Glutamatergic neuron (in vitro differentiated cells): ENCODE data around the gene CTNND2. TPM values are rescaled to one million over a fixed set of nuclear protein-coding genes. Genes with fewer than 3 reads are reported as not detected.

Experiments
- DNase-seq: peaks from one replicate; pipeline ENCODE4 v3.0.0; 2022
- H3K27ac Mint-ChIP-seq: one replicate; pipeline ENCODE4 v1.8.0; 2020; ENCODE audit warnings: mild to moderate bottlenecking, mixed read lengths, inconsistent platforms; ENCODE audit not compliant: unreplicated experiment
- H3K27me3 Mint-ChIP-seq: one replicate; pipeline ENCODE4 v1.8.0; 2020; ENCODE audit warnings: mild to moderate bottlenecking, moderate library complexity, mixed read lengths, inconsistent platforms; ENCODE audit not compliant: unreplicated experiment
- H3K36me3 Mint-ChIP-seq: one replicate; pipeline ENCODE4 v1.8.0; 2020; ENCODE audit warnings: mild to moderate bottlenecking, mixed read lengths, inconsistent platforms; ENCODE audit not compliant: unreplicated experiment
- H3K4me1 Mint-ChIP-seq: one replicate; pipeline ENCODE4 v1.8.0; 2020; ENCODE audit warnings: mild to moderate bottlenecking, low read depth, mixed read lengths, inconsistent platforms; ENCODE audit not compliant: unreplicated experiment
- H3K4me3 Mint-ChIP-seq: one replicate; pipeline ENCODE4 v1.8.0; 2020; ENCODE audit warnings: mild to moderate bottlenecking, mixed read lengths, inconsistent platforms; ENCODE audit not compliant: unreplicated experiment
- H3K9me3 Mint-ChIP-seq: one replicate; pipeline ENCODE4 v1.8.0; 2020; ENCODE audit warnings: mild to moderate bottlenecking, moderate library complexity, mixed read lengths, inconsistent platforms; ENCODE audit not compliant: unreplicated experiment
- total RNA-seq: library from RNA; stranded (reverse); fragmentation: NEBNext Ultra II Directional; extraction: Animal tissue kit (Norgen Biotek cat#: 25700); gene quantifications from one replicate; pipeline ENCODE4 v1.2.1, GENCODE V29; 2021; ENCODE audit not compliant: unreplicated experiment
- TF ChIP-seq, protein P1 (sequence below): fragments of 200-600 bp; sonication (generic); IDR thresholded peaks from one replicate; pipeline ENCODE4 v1.5.0; 2021; ENCODE audit not compliant: partially characterized antibody, unreplicated experiment

The CTNND2 gene
- total RNA-seq, 1 donor from 2014 or later = 134 TPM

DNA sequence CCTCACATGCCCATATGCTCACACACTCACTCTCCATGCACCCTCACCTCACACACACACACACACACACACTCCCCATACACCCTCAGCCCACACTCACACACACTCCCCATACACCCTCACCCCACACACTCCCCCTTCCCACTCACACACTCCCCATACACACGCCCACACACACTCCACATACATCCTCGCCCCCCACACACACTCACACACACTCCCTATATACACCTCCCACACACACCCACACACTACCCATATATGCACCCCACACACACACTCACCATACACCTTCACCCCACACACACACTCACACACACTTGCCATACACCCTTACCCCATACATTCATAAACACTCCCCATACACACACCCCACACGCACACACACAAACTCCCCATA, 592.5 kb downstream of the CTNND2 start:
- TF ChIP-seq, protein P1, sequence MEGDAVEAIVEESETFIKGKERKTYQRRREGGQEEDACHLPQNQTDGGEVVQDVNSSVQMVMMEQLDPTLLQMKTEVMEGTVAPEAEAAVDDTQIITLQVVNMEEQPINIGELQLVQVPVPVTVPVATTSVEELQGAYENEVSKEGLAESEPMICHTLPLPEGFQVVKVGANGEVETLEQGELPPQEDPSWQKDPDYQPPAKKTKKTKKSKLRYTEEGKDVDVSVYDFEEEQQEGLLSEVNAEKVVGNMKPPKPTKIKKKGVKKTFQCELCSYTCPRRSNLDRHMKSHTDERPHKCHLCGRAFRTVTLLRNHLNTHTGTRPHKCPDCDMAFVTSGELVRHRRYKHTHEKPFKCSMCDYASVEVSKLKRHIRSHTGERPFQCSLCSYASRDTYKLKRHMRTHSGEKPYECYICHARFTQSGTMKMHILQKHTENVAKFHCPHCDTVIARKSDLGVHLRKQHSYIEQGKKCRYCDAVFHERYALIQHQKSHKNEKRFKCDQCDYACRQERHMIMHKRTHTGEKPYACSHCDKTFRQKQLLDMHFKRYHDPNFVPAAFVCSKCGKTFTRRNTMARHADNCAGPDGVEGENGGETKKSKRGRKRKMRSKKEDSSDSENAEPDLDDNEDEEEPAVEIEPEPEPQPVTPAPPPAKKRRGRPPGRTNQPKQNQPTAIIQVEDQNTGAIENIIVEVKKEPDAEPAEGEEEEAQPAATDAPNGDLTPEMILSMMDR = no peak
- H3K27me3 Mint-ChIP-seq = peaks cover 2% of the 10 kb centered on the region
- H3K36me3 Mint-ChIP-seq = no peaks in the 10 kb centered on the region
- H3K27ac Mint-ChIP-seq = no peak overlapping the region
- no peak overlapping the region for H3K4me3 Mint-ChIP-seq
- peaks cover 3% of the 10 kb centered on the region for H3K9me3 Mint-ChIP-seq
- no peak for DNase-seq
- H3K4me1 Mint-ChIP-seq = no peaks in the 10 kb centered on the region

DNA sequence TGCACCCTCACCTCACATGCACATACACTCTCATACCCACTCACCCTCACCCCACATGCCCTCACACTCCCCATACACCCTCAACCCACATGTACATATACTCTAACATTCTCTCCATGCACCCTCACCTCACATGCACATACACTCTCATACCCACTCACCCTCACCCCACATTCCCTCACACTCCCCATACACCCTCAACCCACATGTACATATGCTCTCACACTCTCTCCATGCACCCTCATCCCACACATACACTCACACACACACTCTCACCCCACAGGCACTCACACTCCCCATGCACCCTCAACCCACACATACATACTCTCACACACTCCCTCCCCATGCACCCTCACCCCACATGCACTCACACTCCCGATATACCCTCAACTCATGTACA, 593.0 kb downstream of the CTNND2 start:
- H3K36me3 Mint-ChIP-seq = no peaks in the 10 kb centered on the region
- H3K4me1 Mint-ChIP-seq = no peaks in the 10 kb centered on the region
- peaks cover 3% of the 10 kb centered on the region for H3K9me3 Mint-ChIP-seq

DNA sequence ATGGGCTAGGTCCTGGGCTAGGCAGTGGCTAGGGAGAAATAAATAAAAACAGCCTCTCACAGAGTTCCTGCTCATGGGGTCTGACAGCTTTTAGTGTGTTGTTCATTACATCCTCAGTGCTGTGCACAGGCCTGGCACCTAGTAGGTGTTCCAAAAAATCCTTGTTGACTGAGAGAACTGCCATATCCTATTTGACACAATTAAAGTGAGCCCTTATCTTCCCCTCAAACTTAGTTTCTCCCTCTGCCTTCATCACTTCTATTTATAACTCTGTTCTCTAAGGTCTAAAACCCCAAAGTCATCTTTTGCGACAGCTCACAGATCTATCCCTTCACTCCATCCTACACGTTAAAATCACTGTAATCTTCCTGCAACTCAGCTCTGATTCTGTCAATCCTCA, 594.1 kb downstream of the CTNND2 start:
- Mint-ChIP-seq H3K27ac (no peak overlapping the region), H3K4me1 (no peaks in the 10 kb centered on the region), H3K27me3 (peaks cover 2% of the 10 kb centered on the region), H3K4me3 (no peak overlapping the region), H3K36me3 (no peaks in the 10 kb centered on the region), H3K9me3 (peaks cover 3% of the 10 kb centered on the region)
- no peak for DNase-seq
- TF ChIP-seq, protein P1 = no peak

More for the DNA sequence above, 593.0 kb downstream of the CTNND2 start:
- peaks cover 2% of the 10 kb centered on the region for H3K27me3 Mint-ChIP-seq
- TF ChIP-seq, protein P1 = no peak
- H3K27ac Mint-ChIP-seq = no peak overlapping the region
- no peak overlapping the region for H3K4me3 Mint-ChIP-seq
- no peak for DNase-seq

DNA sequence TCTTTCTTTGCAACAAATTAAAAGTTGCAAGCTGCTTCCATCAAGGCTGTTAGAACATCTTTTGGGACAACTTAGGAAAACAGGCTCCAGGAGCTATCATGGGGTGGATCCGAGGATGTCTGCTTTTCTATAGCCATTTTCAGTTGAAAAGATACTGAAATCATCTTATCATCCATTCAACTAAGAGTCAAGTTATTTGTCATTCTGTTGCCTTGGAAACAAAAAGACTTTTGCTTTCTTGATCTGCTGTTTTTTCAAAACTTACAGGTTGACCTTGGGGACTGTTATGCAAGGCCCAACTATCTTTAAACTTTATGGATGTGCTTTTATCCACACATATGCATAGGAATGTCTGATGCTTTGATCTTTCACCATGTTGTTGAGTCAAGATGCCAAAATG, 597.9 kb downstream of the CTNND2 start:
- Mint-ChIP-seq H3K27ac (no peak overlapping the region), H3K9me3 (peaks cover 2% of the 10 kb centered on the region), H3K36me3 (peaks cover 4% of the 10 kb centered on the region), H3K4me3 (no peak overlapping the region), H3K27me3 (no peaks in the 10 kb centered on the region), H3K4me1 (no peaks in the 10 kb centered on the region)
- DNase-seq = no peak
- TF ChIP-seq, protein P1 = no peak

DNA sequence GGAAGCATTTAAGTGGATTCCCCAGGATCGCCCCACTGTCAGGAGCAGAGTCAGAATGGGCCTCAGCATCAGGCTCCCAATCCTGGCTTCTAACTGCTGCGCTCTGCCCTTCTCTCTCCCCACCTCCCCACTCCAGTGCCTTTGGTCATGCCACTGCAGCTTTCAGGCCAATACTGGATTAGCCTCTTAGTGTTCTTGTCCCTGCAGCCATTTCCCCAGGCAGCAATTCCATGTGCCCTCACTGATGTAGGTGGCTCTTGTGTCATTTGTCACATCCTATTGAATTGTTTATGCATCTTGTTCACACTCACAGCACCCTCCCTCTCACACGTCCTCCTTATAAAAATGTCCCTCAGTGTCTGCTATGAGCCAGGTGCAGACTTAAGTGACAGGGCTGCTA, 599.0 kb downstream of the CTNND2 start:
- Mint-ChIP-seq H3K9me3 (peaks cover 2% of the 10 kb centered on the region), H3K4me3 (no peak overlapping the region), H3K27ac (no peak overlapping the region), H3K36me3 (peaks cover 4% of the 10 kb centered on the region), H3K4me1 (no peaks in the 10 kb centered on the region), H3K27me3 (no peaks in the 10 kb centered on the region)
- TF ChIP-seq, protein P1 = no peak
- DNase-seq = no peak
